ENCODE results near the gene GABRR2. TPM values are rescaled to one million over a fixed set of nuclear protein-coding genes. Genes with fewer than 3 reads are reported as not detected.

The GABRR2 gene
- total RNA-seq, 2 donors from 2014 or later, result 0.48 to 0.49 TPM

DNA sequence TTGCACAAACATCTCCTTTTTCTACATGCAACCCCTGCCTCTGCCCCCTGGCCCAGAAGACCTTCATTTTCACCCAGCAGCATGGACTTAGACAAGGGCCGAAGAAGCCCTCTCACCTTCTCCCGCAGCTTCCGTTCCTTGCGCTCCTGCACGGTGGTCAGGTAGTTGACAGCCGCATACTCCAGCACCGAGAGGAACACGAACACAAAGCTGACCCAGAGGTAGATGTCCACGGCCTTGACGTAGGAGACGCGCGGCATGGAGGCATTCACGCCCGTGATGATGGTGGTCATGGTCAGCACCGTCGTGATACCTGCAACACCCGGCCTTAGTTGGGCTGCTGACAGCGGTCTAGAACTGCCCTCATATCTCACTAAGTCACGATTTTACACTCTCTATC, 50.8 kb downstream of the GABRR2 start:
- no peaks in the 10 kb centered on the region for H3K36me3 ChIP-seq
- intact Hi-C loops (cut with DNase I), result no loop called here
- no peak overlapping the region for H3K27ac ChIP-seq
- no peaks in the 10 kb centered on the region for H3K27me3 ChIP-seq
- H3K4me1 ChIP-seq, result no peaks in the 10 kb centered on the region
- TF ChIP-seq, protein P1, sequence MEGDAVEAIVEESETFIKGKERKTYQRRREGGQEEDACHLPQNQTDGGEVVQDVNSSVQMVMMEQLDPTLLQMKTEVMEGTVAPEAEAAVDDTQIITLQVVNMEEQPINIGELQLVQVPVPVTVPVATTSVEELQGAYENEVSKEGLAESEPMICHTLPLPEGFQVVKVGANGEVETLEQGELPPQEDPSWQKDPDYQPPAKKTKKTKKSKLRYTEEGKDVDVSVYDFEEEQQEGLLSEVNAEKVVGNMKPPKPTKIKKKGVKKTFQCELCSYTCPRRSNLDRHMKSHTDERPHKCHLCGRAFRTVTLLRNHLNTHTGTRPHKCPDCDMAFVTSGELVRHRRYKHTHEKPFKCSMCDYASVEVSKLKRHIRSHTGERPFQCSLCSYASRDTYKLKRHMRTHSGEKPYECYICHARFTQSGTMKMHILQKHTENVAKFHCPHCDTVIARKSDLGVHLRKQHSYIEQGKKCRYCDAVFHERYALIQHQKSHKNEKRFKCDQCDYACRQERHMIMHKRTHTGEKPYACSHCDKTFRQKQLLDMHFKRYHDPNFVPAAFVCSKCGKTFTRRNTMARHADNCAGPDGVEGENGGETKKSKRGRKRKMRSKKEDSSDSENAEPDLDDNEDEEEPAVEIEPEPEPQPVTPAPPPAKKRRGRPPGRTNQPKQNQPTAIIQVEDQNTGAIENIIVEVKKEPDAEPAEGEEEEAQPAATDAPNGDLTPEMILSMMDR (IDR thresholded peaks at IDR 0.05), result no peak
- H3K9ac ChIP-seq (ENCODE audit: low read depth in 2 of 2, low read length in 2 of 2), result no peak overlapping the region
- H3K9me3 ChIP-seq, result no peaks in the 10 kb centered on the region
- H3K4me3 ChIP-seq, result no peak overlapping the region
- DNase-seq, result no peak

DNA sequence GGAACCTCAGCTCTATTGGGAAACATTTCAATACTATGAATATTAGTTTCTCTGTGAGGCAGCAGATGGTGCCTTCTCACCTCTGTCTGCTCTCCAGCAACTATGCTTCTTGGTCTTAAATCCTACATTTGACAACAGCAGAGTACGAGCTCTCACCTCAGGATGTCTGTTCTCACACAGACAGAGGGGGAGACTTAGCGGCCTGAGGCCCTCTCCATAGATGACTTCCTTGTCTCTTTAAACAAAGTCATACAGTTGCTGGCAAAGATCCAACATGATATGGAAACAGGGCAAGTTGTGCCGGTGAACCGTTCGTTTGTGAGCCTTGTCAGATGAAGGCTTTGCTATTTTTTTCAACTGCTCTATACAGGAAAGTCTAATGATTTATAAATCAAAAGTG, 54.3 kb downstream of the GABRR2 start:
- Histone ChIP-seq H3K36me3 (no peaks in the 10 kb centered on the region), H3K27me3 (no peaks in the 10 kb centered on the region), H3K9ac (ENCODE audit: low read depth in 2 of 2, low read length in 2 of 2) (no peak overlapping the region), H3K4me3 (no peak overlapping the region), H3K9me3 (no peaks in the 10 kb centered on the region), H3K4me1 (no peaks in the 10 kb centered on the region), H3K27ac (no peak overlapping the region)
- DNase-seq, result no peak
- TF ChIP-seq, protein P1 (IDR thresholded peaks at IDR 0.05), result no peak
- intact Hi-C loops (cut with DNase I), result no loop called here

DNA sequence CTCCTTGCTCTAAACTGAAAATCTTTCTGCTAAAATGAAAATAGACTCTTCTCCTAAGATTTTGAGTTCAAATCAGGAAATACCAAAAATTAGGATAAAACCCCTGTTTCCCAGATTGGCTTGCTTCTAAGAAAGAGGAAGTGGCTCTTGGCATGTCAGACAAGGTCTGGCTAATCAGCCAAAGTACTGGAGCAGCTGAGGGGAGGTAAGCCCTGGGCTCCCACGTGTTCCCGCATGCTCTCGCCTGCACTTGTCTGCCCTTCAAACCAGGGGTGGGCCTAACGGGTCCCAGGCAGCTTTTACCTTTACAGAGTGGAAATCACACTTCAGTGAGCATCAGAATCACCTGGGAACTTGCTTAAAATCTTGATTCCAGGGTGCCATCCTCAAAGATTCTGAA, 54.8 kb downstream of the GABRR2 start:
- Histone ChIP-seq H3K4me3 (no peak overlapping the region), H3K9ac (ENCODE audit: low read depth in 2 of 2, low read length in 2 of 2) (no peak overlapping the region), H3K9me3 (no peaks in the 10 kb centered on the region), H3K27ac (no peak overlapping the region), H3K36me3 (no peaks in the 10 kb centered on the region), H3K4me1 (no peaks in the 10 kb centered on the region), H3K27me3 (no peaks in the 10 kb centered on the region)
- no peak for DNase-seq
- TF ChIP-seq, protein P1 (IDR thresholded peaks at IDR 0.05), result no peak
- intact Hi-C loops (cut with DNase I), result no loop called here

DNA sequence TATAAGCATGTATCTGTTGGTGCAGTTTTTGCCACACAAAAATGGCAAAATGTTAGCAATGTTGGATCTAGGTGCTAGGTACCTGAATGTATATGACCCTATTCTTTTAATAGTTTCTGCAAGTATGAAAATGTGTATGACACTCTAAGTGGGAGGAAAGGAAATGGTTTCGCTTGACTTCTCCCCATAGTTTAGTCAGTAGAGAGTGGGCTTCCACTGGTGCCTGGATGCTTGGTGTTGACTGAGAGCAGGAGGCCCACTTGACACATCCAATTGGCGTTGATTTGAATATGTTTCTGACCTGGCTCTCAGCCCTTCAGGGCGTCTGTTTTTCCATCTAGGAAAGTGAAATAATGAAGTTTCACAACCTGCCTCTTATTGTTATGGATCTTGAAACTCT, 56.2 kb downstream of the GABRR2 start:
- DNase-seq, result no peak
- no peaks in the 10 kb centered on the region for H3K4me1 ChIP-seq
- H3K9me3 ChIP-seq, result no peaks in the 10 kb centered on the region
- TF ChIP-seq, protein P1 (IDR thresholded peaks at IDR 0.05), result no peak
- intact Hi-C loops (cut with DNase I), result no loop called here
- no peak overlapping the region for H3K27ac ChIP-seq
- no peaks in the 10 kb centered on the region for H3K36me3 ChIP-seq
- no peaks in the 10 kb centered on the region for H3K27me3 ChIP-seq
- H3K4me3 ChIP-seq, result no peak overlapping the region
- no peak overlapping the region for H3K9ac ChIP-seq (ENCODE audit: low read depth in 2 of 2, low read length in 2 of 2)

DNA sequence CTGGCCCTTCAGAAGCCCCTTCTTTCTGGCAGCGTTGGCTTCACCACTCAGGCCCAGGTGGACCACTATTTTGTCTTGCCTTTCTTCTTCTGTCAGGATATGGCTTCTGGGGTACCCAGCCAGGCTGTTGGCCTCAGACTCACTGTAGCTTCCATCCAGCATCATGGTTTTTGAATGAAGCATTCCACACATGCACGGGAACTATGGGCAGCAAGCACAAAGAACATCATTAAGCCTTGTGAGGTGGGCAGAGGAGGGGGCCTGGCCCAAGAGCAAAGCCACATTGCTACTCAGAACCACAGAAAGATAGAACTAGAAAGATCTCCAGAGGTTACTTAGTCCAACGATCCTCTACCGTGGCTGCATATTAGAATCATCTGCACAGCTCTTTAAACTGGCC, 57.3 kb downstream of the GABRR2 start:
- no peak overlapping the region for H3K4me3 ChIP-seq
- no peak for DNase-seq
- no peaks in the 10 kb centered on the region for H3K36me3 ChIP-seq
- no peak overlapping the region for H3K9ac ChIP-seq (ENCODE audit: low read depth in 2 of 2, low read length in 2 of 2)
- H3K4me1 ChIP-seq, result no peaks in the 10 kb centered on the region
- TF ChIP-seq, protein P1 (IDR thresholded peaks at IDR 0.05), result no peak
- intact Hi-C loops (cut with DNase I), result no loop called here
- no peak overlapping the region for H3K27ac ChIP-seq
- no peaks in the 10 kb centered on the region for H3K9me3 ChIP-seq
- H3K27me3 ChIP-seq, result no peaks in the 10 kb centered on the region

DNA sequence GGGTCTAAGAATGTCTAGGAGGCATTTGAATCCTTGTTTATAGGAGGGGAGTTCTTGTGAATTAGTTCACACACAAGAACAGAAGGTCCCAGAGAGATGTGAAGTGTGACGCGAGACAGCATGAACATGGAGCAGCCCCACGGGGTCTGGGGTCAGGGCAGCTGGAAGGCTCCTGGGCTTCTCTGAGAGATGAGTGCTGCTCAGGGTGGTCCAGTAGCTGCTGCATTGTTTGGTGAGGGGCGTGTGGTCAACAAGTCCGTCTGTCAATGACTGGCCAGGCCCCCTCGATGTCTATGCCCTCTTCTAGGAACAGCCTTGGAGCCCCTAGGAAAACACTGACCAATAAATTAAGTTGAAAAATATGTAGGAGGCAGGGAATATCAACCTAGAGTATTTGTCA, 57.8 kb downstream of the GABRR2 start:
- TF ChIP-seq, protein P1 (IDR thresholded peaks at IDR 0.05), result no peak

More for the DNA sequence above, 57.8 kb downstream of the GABRR2 start:
- no peaks in the 10 kb centered on the region for H3K9me3 ChIP-seq
- intact Hi-C loops (cut with DNase I), result no loop called here
- H3K4me1 ChIP-seq, result no peaks in the 10 kb centered on the region
- H3K4me3 ChIP-seq, result no peak overlapping the region
- H3K9ac ChIP-seq (ENCODE audit: low read depth in 2 of 2, low read length in 2 of 2), result no peak overlapping the region
- no peaks in the 10 kb centered on the region for H3K36me3 ChIP-seq
- no peaks in the 10 kb centered on the region for H3K27me3 ChIP-seq
- H3K27ac ChIP-seq, result no peak overlapping the region
- DNase-seq, result no peak

All from colonic mucosa (tissue), 4 donors.